Glomerular visceral epithelial cell (primary cell): ENCODE data around the gene PHACTR2.
A peak's percentile ranks its signal among the peaks of the same experiment; 100 is the strongest.

Experiments used
- DNase-seq: peaks from one replicate; pipeline ENCODE4 v3.0.0-alpha.2; 2016; ENCODE audit errors: extremely low spot score

Gene PHACTR2

DNA sequence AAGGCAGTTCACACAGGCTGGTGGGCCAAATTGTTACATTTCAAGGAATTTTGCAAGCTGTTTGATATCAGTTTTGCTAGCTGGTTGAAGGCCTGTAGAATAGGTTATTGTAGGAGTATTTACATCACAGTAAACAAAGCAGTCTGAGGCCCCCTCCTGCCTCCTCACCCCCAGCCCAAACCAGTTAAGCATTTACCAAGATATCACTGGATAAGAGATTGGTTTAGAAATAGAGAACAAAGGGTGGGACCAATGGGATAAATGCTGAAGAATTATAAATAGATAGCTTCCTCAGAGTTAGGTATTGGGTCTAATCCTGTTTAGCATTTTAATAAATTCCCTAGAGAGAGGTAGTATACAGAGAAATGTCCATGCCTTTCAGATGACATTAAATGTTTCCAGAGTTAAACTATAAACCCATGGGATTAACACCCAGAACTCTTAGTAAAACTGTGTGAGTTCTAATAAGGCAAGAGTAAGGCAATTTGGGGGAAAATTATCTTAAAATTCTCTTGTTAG is 2.3 kb upstream of the PHACTR2 start:
- no peak for DNase-seq

DNA sequence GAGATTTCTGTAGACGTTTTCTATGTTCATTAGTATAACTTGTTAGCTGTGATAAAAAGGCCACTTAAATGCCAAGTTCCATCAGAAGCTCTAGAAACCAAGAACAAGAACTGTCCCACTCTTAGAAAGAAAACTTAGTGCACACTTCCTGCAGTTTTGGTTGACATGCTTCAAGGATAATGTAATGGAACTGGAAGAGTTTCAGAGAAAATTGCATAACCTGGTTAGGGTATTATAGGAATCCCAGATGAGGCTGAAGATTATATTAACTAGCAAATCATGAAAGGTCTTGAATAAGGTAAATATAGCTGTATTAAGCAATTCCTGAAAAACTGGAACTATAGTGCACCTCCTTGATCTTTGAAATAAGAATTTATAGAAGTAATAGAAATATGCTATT is 1.8 kb upstream of the PHACTR2 start:
- DNase-seq = peak; percentile 63

DNA sequence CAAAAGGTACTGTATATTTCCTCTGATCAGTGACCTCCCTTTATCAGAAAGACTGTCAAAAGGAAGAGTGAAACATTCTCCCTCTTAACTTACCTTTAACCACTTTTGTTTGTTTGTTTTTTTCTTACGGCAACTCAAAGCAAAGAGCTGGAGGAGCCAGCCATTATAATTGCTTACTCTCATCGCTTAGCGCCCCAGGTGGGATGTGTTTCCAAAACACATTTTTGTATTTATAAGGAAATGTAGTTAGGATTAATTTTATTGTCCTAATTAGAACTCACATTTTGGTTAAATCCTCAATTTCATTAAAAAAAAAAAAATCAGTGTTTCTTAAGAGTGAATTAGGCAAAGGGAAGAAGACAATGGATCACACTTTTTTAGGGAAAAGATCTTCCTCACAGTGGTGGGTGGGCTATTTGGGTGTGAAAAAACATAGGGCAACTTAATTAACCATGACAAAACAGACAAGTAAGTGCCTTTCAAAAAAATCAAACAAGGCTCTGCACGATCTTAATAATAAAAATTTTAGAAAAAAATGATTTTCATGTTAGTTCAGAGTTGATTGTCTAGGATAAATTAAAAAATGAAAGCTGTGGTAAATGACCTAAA is 1.2 kb upstream of the PHACTR2 start:
- DNase-seq = no peak

GRCh38 chr6:143677577-143677890 is 231 bp upstream of the PHACTR2 start:
- DNase-seq = no peak

GRCh38 chr6:143679041-143679440 is 1.3 kb downstream of the PHACTR2 start:
- DNase-seq = no peak

DNA sequence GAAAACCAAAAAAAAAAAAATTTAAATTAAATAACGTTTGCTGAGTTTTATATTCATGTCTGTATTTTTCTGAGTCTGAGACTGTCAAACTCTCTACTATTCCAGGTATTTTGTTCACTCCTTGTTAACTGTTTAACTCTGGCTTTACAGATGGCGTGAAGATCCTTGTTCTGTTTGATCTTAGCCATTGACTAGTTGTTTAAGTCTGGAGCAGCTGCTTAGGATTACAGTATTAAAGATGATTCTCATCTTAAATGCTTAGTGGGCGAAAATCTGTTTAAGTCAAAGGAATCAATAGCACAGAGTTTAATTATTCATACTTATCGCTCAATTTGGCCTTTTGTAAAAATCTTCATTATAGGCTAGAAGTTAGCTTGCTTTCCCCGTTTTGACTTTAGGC is 2.4 kb downstream of the PHACTR2 start:
- DNase-seq = no peak

GRCh38 chr6:143682805-143683204 is 5.0 kb downstream of the PHACTR2 start:
- DNase-seq = no peak

DNA sequence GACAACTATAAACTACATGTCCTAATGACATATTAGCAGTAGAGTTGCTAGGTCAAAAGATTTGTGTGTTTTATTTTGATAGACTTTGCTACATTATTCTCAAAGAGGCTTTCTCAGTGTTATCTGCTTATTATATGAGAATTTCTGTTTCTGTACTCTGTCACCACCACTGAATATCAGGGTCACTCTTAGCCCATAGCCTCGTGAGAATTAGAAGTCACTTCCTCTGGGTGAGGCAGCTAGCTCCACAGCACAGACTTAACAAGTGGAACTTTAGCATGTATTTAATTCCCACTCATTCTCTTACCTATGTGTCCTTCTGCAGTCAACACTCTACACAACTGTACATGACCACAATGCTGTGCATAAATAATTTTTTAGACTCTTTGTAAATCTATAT is 6.7 kb downstream of the PHACTR2 start:
- no peak for DNase-seq

- no peak for DNase-seq
Observed at GRCh38 chr6:143685653-143686052, 7.9 kb downstream of the PHACTR2 start.

GRCh38 chr6:143687591-143687990 is 9.8 kb downstream of the PHACTR2 start:
- DNase-seq = no peak

- no peak for DNase-seq
Observed at GRCh38 chr6:143688681-143689080, 10.9 kb downstream of the PHACTR2 start.

DNA sequence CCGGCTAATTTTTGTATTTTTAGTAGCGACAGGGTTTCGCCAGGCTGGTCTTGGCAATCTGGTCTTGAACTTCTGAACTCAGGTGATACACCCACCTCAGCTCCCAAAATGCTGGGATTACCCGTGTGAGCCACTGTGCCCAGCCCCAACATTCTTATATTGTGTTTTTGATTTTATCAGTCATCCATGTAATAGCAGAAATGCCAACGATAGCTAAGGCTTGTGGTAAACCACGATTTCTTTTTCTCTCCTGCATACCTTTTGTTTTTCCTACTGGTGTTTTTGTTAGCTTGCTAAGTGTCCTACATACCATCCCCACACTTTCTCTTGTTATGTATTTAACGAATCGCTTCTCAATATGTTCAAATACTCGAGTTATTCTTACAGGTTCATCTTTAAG is 12.1 kb downstream of the PHACTR2 start:
- DNase-seq = peak; percentile 58

DNA sequence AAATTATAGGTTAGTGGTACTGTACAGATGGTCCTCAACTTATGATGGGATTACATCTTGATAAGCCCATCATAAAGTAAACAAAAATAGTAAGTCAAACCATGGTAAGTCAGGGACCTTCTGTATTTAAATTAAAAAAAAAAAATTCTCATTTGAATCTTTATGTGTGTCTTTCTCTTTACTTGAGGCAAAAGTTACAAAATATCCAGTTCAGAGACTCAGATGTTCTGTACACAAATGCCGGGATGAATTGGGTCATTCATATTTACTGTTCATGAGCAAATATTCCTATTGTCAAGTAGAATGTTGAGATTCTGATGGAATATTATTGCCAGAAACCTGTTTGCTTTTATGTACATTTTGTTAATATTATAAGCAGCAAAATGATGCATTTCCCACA is 13.4 kb downstream of the PHACTR2 start:
- DNase-seq = no peak

DNA sequence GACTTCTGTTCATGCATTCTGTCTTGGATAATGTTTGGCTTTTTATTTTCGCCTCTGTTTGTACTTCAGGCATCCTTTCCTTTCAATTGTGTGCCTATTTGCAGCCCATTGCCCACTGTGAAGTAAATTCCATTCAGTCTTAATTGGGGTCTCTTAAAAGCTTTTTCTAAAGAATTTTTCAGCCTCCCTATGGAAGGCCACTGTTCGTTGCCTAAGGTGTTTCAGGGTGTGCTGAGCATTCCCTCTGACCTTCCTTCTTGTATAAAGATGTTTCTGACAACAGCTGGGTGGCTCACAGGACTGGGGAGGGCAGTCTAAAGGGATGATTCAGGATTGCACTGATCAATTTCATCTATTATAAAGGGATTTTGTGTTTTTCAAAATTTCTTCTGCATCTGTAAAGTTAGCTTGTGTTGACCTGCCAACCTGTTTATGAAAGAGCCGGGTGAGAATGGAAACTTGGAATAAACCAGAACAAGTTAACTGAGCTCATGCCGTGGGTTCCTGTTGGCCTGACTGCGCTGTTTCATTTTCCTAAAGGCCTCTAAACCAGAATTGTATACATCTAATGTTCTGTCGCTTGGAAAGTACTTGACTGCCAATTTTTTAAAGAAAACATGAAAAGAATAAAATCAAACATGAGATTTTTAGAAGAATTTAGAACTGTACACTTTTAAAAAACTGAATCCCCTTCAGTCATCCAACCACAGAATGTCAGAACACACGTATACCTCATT is 14.3 kb downstream of the PHACTR2 start:
- DNase-seq = no peak

DNA sequence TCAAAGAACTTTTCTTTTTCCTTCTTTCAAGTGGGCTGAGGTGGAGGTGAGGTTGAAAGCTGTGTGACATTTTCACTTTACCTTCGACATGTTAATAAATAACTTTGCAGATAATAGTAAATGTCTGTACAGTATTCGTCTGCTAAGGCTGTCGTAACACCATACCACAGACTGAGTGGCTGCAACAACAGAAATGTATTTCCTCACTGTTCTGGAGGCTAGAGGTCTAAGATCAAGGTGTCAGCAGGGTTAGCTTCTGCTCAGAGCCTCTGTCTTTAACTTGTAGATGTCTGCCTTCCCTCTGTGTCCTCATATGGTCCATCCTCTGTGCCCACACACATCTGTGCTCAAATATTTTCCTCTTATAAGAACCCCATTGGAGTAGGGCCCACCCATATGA is 14.9 kb downstream of the PHACTR2 start:
- DNase-seq = no peak

DNA sequence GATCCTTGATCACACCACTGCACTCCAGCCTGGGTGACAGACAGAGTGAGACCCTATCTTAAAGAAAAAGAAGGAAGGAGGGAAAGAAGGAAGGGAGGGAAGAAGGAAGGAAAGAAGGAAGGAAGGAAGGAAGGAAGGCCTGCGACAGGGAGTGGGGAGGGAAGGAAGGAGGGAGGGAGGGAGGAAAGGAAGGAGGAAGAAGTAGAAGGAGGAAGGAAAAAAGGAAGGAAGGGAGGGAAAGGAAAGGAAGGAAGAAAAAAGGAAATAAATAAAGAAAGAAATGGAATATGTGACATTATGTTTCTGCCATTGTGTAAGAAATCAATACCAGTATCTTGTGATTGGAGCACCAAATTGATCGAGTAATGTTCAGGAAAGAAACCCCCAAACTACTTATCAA is 16.2 kb downstream of the PHACTR2 start:
- DNase-seq = no peak

DNA sequence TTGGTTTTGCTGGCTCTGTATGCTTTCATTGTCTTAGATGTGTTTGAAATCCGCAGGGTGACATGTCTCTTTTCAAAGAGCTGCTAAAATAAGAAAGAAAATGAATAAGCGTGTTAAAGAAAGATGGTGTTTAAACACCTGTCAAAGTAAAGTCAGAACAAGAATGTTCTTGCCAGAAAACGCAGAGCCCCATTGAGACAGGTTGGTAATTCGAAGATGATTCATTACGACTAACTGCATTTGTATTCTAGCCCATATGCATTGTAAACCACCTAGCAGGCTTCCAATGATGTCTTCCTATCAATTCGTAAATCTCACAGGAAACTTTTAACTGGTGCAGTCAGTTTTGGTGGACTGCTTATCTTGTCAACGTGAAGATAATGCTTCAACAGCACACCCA is 16.8 kb downstream of the PHACTR2 start:
- no peak for DNase-seq

DNA sequence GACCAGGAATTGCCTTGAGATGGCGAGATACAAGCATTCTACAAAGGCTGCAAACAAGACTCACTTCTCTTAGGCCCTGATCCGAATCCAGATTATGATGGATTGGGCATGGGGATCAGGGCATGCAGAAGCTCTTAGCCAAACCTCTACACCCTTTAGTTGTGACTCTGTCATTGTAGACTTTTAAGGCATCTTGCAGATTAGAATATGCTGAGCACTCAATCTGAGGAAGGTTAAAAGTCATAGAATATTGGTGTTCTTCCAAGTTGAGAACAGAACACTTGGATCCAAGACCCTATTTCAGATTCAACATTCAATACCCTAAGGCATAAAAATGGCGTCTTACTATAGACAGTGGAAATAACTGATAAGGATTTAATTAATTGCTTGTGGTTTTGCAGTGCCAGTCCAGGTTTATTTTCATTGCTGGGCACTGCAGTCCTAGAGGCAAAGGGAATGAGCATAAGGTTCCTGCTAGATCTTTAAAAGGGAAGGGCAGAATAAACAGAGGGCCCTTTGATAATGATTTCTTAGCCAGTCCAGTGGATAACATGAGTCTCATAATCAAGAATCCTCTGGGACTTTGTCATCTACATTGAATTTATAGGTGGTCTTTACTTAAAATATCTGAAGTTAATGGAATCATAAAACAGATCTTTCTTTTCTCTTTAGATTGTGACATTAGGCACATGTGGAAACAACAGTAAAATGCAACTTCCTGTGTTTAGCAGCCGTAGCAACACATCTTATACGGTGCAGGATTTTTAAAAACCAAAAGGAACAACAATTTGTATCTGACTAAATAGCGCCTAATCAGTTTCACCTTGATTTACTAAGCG is 17.6 kb downstream of the PHACTR2 start:
- no peak for DNase-seq

- DNase-seq = no peak
Observed at GRCh38 chr6:143695969-143696663, 18.4 kb downstream of the PHACTR2 start.

DNA sequence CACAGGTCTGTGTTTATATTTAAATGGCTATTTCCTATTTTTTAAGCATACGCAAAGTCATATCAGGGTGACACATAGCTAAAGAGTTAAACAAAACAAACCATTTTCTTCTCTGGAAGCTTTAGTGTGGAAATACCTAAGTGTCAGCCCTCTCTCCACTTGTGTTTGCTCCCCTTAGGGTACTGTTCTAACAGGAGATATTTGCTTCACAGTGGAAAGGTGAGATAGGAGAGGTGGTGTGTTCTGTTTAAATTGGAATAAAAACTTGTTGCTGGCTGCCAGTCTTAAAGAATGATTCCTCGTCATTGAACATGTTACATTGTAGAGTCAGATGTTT is 18.9 kb downstream of the PHACTR2 start:
- DNase-seq = no peak

DNA sequence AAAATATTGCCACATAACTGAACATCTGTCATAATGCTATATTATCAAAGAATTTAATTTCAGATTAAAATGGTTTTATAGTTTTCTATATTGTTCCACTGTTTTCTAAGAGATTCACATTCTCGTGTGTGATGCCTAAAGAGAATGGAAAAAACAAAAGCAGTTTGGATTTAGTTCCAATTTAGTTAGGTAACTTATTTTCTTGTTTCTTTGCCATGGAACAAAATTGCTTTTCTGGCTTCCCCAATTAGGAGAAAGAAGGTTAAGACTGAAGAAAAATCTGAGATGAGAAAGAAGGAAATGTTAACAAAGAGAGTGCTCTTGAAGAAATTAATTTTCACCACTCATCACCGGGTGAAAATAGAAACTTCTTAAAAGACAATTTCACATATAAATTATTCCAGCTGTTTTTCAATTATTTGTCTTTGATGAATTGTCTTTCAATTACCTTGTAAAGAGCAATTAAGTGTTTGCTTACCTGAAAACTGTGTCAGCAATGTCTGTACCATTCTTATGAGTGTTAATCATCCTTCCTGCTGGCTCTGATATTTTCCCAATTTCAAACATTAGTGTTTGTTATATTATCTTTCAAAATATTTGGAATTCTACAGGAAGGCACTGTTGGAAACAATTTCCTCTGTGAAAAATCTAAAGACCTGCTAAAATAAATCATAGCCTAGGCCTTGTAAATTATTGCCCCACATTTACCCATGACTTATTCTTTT is 19.5 kb downstream of the PHACTR2 start:
- DNase-seq = no peak

GRCh38 chr6:143698329-143698728 is 20.6 kb downstream of the PHACTR2 start:
- no peak for DNase-seq
